ENCODE measurements around the gene RXRA. TPM values are rescaled to one million over a fixed set of nuclear protein-coding genes. Genes with fewer than 3 reads are reported as not detected.

RXRA gene
- total RNA-seq, 1 donor from 2014 or later: 85.7 TPM

GRCh38 chr9:134326724-134327601, 708 bp downstream of the RXRA start:
- ATAC-seq: no peak
- no peak for TF ChIP-seq CTCF (IDR thresholded peaks at IDR 0.05)
- no peaks in the 10 kb centered on the region for H3K9me3 ChIP-seq
- H3K4me3 ChIP-seq: peak overlapping the region; percentile 79
- H3K4me1 ChIP-seq: peaks cover 63% of the 10 kb centered on the region
- peak; percentile 60 for DNase-seq
- H3K27ac ChIP-seq: peak overlapping the region; percentile 84
- intact Hi-C loops (cut with DNase I): no loop called here
- no peaks in the 10 kb centered on the region for H3K36me3 ChIP-seq
- no peaks in the 10 kb centered on the region for H3K27me3 ChIP-seq (ENCODE audit: low read depth)

- peaks cover 71% of the 10 kb centered on the region for H3K4me1 ChIP-seq
- no peaks in the 10 kb centered on the region for H3K9me3 ChIP-seq
- H3K36me3 ChIP-seq: no peaks in the 10 kb centered on the region
- peak overlapping the region; percentile 84 for H3K27ac ChIP-seq
- DNase-seq: peak; percentile 40
- intact Hi-C loops (cut with DNase I): no loop called here
- peak overlapping the region; percentile 79 for H3K4me3 ChIP-seq
- no peaks in the 10 kb centered on the region for H3K27me3 ChIP-seq (ENCODE audit: low read depth)
- ATAC-seq: no peak
- no peak for TF ChIP-seq CTCF (IDR thresholded peaks at IDR 0.05)
Observed at GRCh38 chr9:134327671-134328231, 1.5 kb downstream of the RXRA start.

GRCh38 chr9:134328341-134328840, 2.1 kb downstream of the RXRA start:
- peaks cover 77% of the 10 kb centered on the region for H3K4me1 ChIP-seq
- H3K27me3 ChIP-seq (ENCODE audit: low read depth): no peaks in the 10 kb centered on the region
- no peak for TF ChIP-seq CTCF (IDR thresholded peaks at IDR 0.05)
- no peaks in the 10 kb centered on the region for H3K36me3 ChIP-seq
- peak overlapping the region; percentile 79 for H3K4me3 ChIP-seq
- ATAC-seq (no peak), DNase-seq (peak; percentile 54)
- intact Hi-C loops (cut with DNase I): no loop called here
- H3K9me3 ChIP-seq: no peaks in the 10 kb centered on the region
- peak overlapping the region; percentile 84 for H3K27ac ChIP-seq

- Histone ChIP-seq H3K4me1 (peaks cover 81% of the 10 kb centered on the region), H3K4me3 (peak overlapping the region; percentile 79), H3K36me3 (no peaks in the 10 kb centered on the region), H3K27me3 (ENCODE audit: low read depth) (no peaks in the 10 kb centered on the region), H3K9me3 (no peaks in the 10 kb centered on the region), H3K27ac (peak overlapping the region; percentile 84)
- peak in 1 of 2 donors; percentile 18 for ATAC-seq
- no peak for TF ChIP-seq CTCF (IDR thresholded peaks at IDR 0.05)
- peak; percentile 52 for DNase-seq
- intact Hi-C loops (cut with DNase I): no loop called here
Observed at GRCh38 chr9:134328841-134329575, 2.8 kb downstream of the RXRA start.

GRCh38 chr9:134329576-134329855, 3.3 kb downstream of the RXRA start:
- no peaks in the 10 kb centered on the region for H3K36me3 ChIP-seq
- H3K27me3 ChIP-seq (ENCODE audit: low read depth): no peaks in the 10 kb centered on the region
- intact Hi-C loops (cut with DNase I): no loop called here
- peak overlapping the region; percentile 79 for H3K4me3 ChIP-seq
- H3K9me3 ChIP-seq: no peaks in the 10 kb centered on the region
- H3K27ac ChIP-seq: peak overlapping the region; percentile 84
- ATAC-seq: no peak
- no peak for TF ChIP-seq CTCF (IDR thresholded peaks at IDR 0.05)
- DNase-seq: no peak
- peaks cover 81% of the 10 kb centered on the region for H3K4me1 ChIP-seq

Measured in lower lobe of right lung (tissue), 2 donors.